HepG2 (cell line): ENCODE data around the gene GATA3. TPM values are rescaled to one million over a fixed set of nuclear protein-coding genes. Genes with fewer than 3 reads are reported as not detected.

Source experiments
- JUN ChIP-seq: sonication (generic); formaldehyde crosslinking; IDR thresholded peaks from 2 replicates; pipeline ENCODE4 v1.4.0; 2020; ENCODE audit warnings: mild to moderate bottlenecking, missing genetic modification reagents
- KMT2A ChIP-seq: sonication (generic); formaldehyde crosslinking; IDR thresholded peaks from 2 replicates; pipeline ENCODE4 v1.4.0; 2020; ENCODE audit warnings: missing genetic modification reagents
- MIER2 ChIP-seq: IDR thresholded peaks from 2 replicates; pipeline ENCODE4 v1.6.1; 2016; ENCODE audit warnings: missing biosample characterization, missing genetic modification reagents
- NFYC ChIP-seq: IDR thresholded peaks from 2 replicates; pipeline ENCODE4 v1.6.1; 2016; ENCODE audit warnings: missing genetic modification reagents, missing compliant biosample characterization
- SMAD9 ChIP-seq: sonication (generic); formaldehyde crosslinking; IDR thresholded peaks from 2 replicates; pipeline ENCODE4 v1.5.1; 2020; ENCODE audit warnings: mild to moderate bottlenecking, missing genetic modification reagents
- TCF7L2 ChIP-seq: IDR thresholded peaks from 2 replicates; pipeline ENCODE4 v1.6.1; 2011; ENCODE audit warnings: mild to moderate bottlenecking, low read depth, low read length, moderate library complexity
- ZNF207 ChIP-seq: fragments of 450-650 bp; IDR thresholded peaks from 2 replicates; pipeline ENCODE4 v1.6.1; 2016; ENCODE audit warnings: antibody characterized with exemption, borderline replicate concordance
- polyA plus RNA-seq, 8 experiments: library from polyadenylated mRNA; depleted of rRNA in 3 of 8; stranded (reverse) in 7 of 8; unstranded in 1 of 8; fragments of >200 nt; fragmentation: Illumina TruSeq in 4 of 8; extraction: Trizol in 4 of 8; gene quantifications; 2 replicates each; pipeline versions ENCODE4 v1.2.1 to v1.2.3, GENCODE V29; 2011 to 2016; ENCODE audit warnings: low read depth in 4 of 8, missing spikeins in 1 of 8, mixed read lengths in 1 of 8; ENCODE audit not compliant: insufficient read depth in 1 of 8
- total RNA-seq, 5 experiments: library from RNA; depleted of rRNA; stranded (reverse); fragments of >200 nt; fragmentation: Illumina TruSeq; extraction: Trizol; gene quantifications; 2 replicates each; pipeline ENCODE4 v1.2.3, GENCODE V29; 2016; ENCODE audit warnings: low read depth in 1 of 5
- TF ChIP-seq, protein P1 (sequence below): sonication (generic); formaldehyde crosslinking; IDR thresholded peaks from 2 replicates; pipeline ENCODE4 v1.4.0; 2020; ENCODE audit warnings: mild to moderate bottlenecking, missing genetic modification reagents, borderline replicate concordance
- TF ChIP-seq, protein P2 (sequence below): sonication (generic); formaldehyde crosslinking; IDR thresholded peaks from 2 replicates; pipeline ENCODE4 v1.4.0; 2020; ENCODE audit warnings: missing genetic modification reagents
- TF ChIP-seq, protein P3 (sequence below): sonication (generic); formaldehyde crosslinking; IDR thresholded peaks from 2 replicates; pipeline ENCODE4 v1.9.0; 2022; ENCODE audit warnings: missing genetic modification reagents, mild to moderate bottlenecking, borderline replicate concordance

The GATA3 gene
- total and polyA plus RNA-seq, 2 of the 13 experiments (the other 11 are each of a cell fraction or from before 2014, with no cell fraction given): not detected

DNA sequence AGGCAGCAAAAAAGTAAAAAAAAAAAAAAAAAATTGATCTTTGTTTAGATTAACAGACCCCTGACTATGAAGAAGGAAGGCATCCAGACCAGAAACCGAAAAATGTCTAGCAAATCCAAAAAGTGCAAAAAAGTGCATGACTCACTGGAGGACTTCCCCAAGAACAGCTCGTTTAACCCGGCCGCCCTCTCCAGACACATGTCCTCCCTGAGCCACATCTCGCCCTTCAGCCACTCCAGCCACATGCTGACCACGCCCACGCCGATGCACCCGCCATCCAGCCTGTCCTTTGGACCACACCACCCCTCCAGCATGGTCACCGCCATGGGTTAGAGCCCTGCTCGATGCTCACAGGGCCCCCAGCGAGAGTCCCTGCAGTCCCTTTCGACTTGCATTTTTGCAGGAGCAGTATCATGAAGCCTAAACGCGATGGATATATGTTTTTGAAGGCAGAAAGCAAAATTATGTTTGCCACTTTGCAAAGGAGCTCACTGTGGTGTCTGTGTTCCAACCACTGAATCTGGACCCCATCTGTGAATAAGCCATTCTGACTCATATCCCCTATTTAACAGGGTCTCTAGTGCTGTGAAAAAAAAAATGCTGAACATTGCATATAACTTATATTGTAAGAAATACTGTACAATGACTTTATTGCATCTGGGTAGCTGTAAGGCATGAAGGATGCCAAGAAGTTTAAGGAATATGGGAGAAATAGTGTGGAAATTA, 19.4 kb downstream of the GATA3 start (continued):
- TF ChIP-seq, protein P1, sequence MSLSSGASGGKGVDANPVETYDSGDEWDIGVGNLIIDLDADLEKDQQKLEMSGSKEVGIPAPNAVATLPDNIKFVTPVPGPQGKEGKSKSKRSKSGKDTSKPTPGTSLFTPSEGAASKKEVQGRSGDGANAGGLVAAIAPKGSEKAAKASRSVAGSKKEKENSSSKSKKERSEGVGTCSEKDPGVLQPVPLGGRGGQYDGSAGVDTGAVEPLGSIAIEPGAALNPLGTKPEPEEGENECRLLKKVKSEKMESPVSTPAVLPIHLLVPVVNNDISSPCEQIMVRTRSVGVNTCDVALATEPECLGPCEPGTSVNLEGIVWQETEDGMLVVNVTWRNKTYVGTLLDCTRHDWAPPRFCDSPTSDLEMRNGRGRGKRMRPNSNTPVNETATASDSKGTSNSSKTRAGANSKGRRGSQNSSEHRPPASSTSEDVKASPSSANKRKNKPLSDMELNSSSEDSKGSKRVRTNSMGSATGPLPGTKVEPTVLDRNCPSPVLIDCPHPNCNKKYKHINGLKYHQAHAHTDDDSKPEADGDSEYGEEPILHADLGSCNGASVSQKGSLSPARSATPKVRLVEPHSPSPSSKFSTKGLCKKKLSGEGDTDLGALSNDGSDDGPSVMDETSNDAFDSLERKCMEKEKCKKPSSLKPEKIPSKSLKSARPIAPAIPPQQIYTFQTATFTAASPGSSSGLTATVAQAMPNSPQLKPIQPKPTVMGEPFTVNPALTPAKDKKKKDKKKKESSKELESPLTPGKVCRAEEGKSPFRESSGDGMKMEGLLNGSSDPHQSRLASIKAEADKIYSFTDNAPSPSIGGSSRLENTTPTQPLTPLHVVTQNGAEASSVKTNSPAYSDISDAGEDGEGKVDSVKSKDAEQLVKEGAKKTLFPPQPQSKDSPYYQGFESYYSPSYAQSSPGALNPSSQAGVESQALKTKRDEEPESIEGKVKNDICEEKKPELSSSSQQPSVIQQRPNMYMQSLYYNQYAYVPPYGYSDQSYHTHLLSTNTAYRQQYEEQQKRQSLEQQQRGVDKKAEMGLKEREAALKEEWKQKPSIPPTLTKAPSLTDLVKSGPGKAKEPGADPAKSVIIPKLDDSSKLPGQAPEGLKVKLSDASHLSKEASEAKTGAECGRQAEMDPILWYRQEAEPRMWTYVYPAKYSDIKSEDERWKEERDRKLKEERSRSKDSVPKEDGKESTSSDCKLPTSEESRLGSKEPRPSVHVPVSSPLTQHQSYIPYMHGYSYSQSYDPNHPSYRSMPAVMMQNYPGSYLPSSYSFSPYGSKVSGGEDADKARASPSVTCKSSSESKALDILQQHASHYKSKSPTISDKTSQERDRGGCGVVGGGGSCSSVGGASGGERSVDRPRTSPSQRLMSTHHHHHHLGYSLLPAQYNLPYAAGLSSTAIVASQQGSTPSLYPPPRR (CRISPR knock-in tag): no peak
- TF ChIP-seq, protein P2, sequence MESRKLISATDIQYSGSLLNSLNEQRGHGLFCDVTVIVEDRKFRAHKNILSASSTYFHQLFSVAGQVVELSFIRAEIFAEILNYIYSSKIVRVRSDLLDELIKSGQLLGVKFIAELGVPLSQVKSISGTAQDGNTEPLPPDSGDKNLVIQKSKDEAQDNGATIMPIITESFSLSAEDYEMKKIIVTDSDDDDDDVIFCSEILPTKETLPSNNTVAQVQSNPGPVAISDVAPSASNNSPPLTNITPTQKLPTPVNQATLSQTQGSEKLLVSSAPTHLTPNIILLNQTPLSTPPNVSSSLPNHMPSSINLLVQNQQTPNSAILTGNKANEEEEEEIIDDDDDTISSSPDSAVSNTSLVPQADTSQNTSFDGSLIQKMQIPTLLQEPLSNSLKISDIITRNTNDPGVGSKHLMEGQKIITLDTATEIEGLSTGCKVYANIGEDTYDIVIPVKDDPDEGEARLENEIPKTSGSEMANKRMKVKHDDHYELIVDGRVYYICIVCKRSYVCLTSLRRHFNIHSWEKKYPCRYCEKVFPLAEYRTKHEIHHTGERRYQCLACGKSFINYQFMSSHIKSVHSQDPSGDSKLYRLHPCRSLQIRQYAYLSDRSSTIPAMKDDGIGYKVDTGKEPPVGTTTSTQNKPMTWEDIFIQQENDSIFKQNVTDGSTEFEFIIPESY (CRISPR knock-in tag): no peak
- TF ChIP-seq NFYC: no peak
- no peak for TF ChIP-seq JUN (CRISPR knock-in tag)
- TF ChIP-seq ZNF207: no peak
- no peak for TF ChIP-seq TCF7L2
- TF ChIP-seq KMT2A (CRISPR knock-in tag): no peak
- no peak for TF ChIP-seq MIER2 (CRISPR knock-in tag)
- no peak for TF ChIP-seq SMAD9 (CRISPR knock-in tag)
- TF ChIP-seq, protein P3, sequence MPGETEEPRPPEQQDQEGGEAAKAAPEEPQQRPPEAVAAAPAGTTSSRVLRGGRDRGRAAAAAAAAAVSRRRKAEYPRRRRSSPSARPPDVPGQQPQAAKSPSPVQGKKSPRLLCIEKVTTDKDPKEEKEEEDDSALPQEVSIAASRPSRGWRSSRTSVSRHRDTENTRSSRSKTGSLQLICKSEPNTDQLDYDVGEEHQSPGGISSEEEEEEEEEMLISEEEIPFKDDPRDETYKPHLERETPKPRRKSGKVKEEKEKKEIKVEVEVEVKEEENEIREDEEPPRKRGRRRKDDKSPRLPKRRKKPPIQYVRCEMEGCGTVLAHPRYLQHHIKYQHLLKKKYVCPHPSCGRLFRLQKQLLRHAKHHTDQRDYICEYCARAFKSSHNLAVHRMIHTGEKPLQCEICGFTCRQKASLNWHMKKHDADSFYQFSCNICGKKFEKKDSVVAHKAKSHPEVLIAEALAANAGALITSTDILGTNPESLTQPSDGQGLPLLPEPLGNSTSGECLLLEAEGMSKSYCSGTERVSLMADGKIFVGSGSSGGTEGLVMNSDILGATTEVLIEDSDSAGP (CRISPR knock-in tag): no peak
